ENCODE measurements around the gene HAO1.

- TF ChIP-seq CTCF (conservative IDR thresholded peaks at IDR 0.05; ENCODE audit: low read length) (no peak), EZH2phosphoT487 (IDR thresholded peaks at IDR 0.05; ENCODE audit: borderline replicate concordance) (no peak)
These were observed at the start of gene HAO1 for GRCh38 chr20:7940341-7940740.

All from Loucy (cell line).